ENCODE results near the gene EIF2D. TPM values are rescaled to one million over a fixed set of nuclear protein-coding genes. Genes with fewer than 3 reads are reported as not detected.

EIF2D gene
- total and polyA plus RNA-seq, 2 of the 13 experiments (the other 11 are each of a cell fraction or from before 2014, with no cell fraction given) = 45.1 to 64.9 TPM

DNA sequence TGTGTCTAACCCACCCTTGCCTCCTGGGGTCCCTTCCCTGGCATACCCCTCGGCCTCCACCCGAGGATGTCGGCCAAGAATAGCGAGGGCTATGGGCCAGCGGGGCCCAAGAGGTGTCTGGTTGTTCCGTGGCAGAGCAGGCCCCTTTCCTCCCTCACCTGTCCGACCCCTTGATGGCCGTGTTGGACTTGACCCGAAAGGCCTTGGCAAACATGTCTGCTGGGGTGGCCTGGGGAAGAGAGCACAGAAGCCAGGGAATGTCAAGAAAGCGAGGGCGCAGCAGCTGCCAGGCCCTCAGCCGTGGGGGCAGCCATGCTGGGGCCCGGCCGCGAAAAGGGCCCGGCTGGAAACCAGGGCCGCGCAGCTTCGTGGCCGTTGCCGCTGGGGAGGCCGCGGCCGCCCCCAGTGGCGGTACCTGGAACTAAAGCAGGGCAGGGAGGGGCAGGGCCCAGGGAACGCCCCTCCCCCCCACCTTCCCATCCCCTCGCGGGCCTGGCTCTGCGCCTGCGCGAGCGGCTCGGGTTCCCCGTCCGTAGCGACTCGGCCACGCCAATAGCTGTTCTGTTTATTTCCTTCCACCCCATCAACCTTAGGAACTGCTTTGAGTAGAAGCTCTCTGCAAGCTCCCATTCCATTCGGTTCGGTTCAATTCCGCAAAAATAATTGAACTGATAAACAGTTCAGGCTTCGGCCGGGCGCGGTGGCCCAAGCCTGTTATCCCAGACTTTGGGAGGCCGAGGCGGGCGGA is at the start of gene EIF2D (continued):
- peak; percentile 57 for TF ChIP-seq PRPF4 (IDR thresholded peaks at IDR 0.05; ENCODE audit: low read depth, low read length, poor library complexity, severe bottlenecking)
- peak; percentile 88; the same call in 1 of the 2 replicates for TF ChIP-seq ZNF274 (CRISPR knock-in tag; IDR thresholded peaks at IDR 0.05)
- peak; percentile 72; the same call in 1 of the 2 replicates for TF ChIP-seq RARG (CRISPR knock-in tag; IDR thresholded peaks at IDR 0.05; ENCODE audit: low read depth)
- TF ChIP-seq GPN1 (CRISPR knock-in tag; IDR thresholded peaks at IDR 0.05; ENCODE audit: borderline replicate concordance) = peak; percentile 59; the same call in 1 of the 2 replicates
- TF ChIP-seq AGO1 (IDR thresholded peaks at IDR 0.05; ENCODE audit: low read depth, low read length, poor library complexity, severe bottlenecking) = peak; percentile 44
- TF ChIP-seq RCOR2 (CRISPR knock-in tag; IDR thresholded peaks at IDR 0.05) = peak; percentile 51; the same call in 1 of the 2 replicates
- TF ChIP-seq ASH2L (IDR thresholded peaks at IDR 0.05; ENCODE audit: insufficient read length, low read depth, low read length) = peak; percentile 95
- TF ChIP-seq SMYD3 (CRISPR knock-in tag; IDR thresholded peaks at IDR 0.05) = peak; percentile 82; the same call in 1 of the 2 replicates
- peak in 1 of 2 experiments; percentile 50; a peak in 1 of 4 replicates for TF ChIP-seq ATF4 (CRISPR knock-in tag; IDR thresholded peaks at IDR 0.05)
- TF ChIP-seq ZNF550 (CRISPR knock-in tag; IDR thresholded peaks at IDR 0.05; ENCODE audit: borderline replicate concordance) = peak; percentile 78; the same call in 1 of the 2 replicates
- 0 out of 2 replicates have a peak, but pooled peaks have one; percentile 48 for TF ChIP-seq PCBP1 (IDR thresholded peaks at IDR 0.05; ENCODE audit: borderline replicate concordance, low read depth, low read length)
- TF ChIP-seq, protein P1, sequence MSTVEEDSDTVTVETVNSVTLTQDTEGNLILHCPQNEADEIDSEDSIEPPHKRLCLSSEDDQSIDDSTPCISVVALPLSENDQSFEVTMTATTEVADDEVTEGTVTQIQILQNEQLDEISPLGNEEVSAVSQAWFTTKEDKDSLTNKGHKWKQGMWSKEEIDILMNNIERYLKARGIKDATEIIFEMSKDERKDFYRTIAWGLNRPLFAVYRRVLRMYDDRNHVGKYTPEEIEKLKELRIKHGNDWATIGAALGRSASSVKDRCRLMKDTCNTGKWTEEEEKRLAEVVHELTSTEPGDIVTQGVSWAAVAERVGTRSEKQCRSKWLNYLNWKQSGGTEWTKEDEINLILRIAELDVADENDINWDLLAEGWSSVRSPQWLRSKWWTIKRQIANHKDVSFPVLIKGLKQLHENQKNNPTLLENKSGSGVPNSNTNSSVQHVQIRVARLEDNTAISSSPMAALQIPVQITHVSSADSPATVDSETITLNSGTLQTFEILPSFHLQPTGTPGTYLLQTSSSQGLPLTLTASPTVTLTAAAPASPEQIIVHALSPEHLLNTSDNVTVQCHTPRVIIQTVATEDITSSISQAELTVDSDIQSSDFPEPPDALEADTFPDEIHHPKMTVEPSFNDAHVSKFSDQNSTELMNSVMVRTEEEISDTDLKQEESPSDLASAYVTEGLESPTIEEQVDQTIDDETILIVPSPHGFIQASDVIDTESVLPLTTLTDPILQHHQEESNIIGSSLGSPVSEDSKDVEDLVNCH (CRISPR knock-in tag; IDR thresholded peaks at IDR 0.05) = 0 out of 2 replicates have a peak, but pooled peaks have one; percentile 46
- TF ChIP-seq DNMT1 (CRISPR knock-in tag; IDR thresholded peaks at IDR 0.05) = no peak; the same call in none of the 2 replicates
- 0 out of 2 replicates have a peak, but pooled peaks have one; percentile 50 for TF ChIP-seq DPF2 (CRISPR knock-in tag; IDR thresholded peaks at IDR 0.05; ENCODE audit: borderline replicate concordance, low read depth)
- TF ChIP-seq ZNF569 (CRISPR knock-in tag; IDR thresholded peaks at IDR 0.05; ENCODE audit: borderline replicate concordance) = no peak
- peak; percentile 73; the same call in 1 of the 2 replicates for TF ChIP-seq RNF2 (conservative IDR thresholded peaks at IDR 0.05; ENCODE audit: low read depth)
- TF ChIP-seq FOXA3 (CRISPR knock-in tag; IDR thresholded peaks at IDR 0.05) = peak; percentile 84
- TF ChIP-seq THRA (CRISPR knock-in tag; IDR thresholded peaks at IDR 0.05; ENCODE audit: borderline replicate concordance) = peak; percentile 88
- TF ChIP-seq PATZ1 (CRISPR knock-in tag; IDR thresholded peaks at IDR 0.05) = peak; percentile 91
- TF ChIP-seq TRIM22 (IDR thresholded peaks at IDR 0.05) = no peak
